ENCODE measurements around the gene PPP1R1A.

The PPP1R1A gene

GRCh38 chr12:54627304-54627703 is 38.8 kb upstream of the PPP1R1A start:
- Histone ChIP-seq H3K9me3 (ENCODE audit: control extremely low read depth in 1 of 5, control insufficient read depth in 4 of 5, insufficient read depth in 2 of 5, low read depth in 1 of 5, low read length in 4 of 5) (peaks cover 0 to 12% (median 5%) of the 10 kb centered on the region in 5 experiments), H3K27ac (ENCODE audit: insufficient read depth in 1 of 2, low read depth in 1 of 2, low read length in 2 of 2, poor library complexity in 1 of 2, severe bottlenecking in 2 of 2) (no peak overlapping the region), H3K36me3 (ENCODE audit: control insufficient read depth in 4 of 4, insufficient read depth in 4 of 4, low read length in 3 of 4) (no peaks in the 10 kb centered on the region), H3K4me3 (ENCODE audit: control insufficient read depth in 1 of 7, extremely low read depth in 1 of 7, insufficient read depth in 4 of 7, low read depth in 2 of 7, low read length in 6 of 7) (no peak overlapping the region), H3K27me3 (replicated peaks in 2 of 5; ENCODE audit: control insufficient read depth in 4 of 5, insufficient read depth in 5 of 5, low read length in 4 of 5) (peaks cover 0 to 3% (median 0%) of the 10 kb centered on the region in 5 experiments), H3K4me1 (ENCODE audit: control extremely low read depth in 1 of 4, control insufficient read depth in 4 of 4, insufficient read depth in 4 of 4, low read length in 3 of 4) (no peaks in the 10 kb centered on the region)
- WGBS (ENCODE audit: insufficient coverage) = 100% methylated on average over 3 of the region's 3 CpGs
- no peak for DNase-seq
- ChIA-PET CTCF (no interaction called here), POLR2A (no interaction called here)

GRCh38 chr12:54625598-54625997 is 37.1 kb upstream of the PPP1R1A start:
- Histone ChIP-seq H3K27ac (ENCODE audit: insufficient read depth in 1 of 2, low read depth in 1 of 2, low read length in 2 of 2, poor library complexity in 1 of 2, severe bottlenecking in 2 of 2) (no peak overlapping the region), H3K9me3 (ENCODE audit: control extremely low read depth in 1 of 5, control insufficient read depth in 4 of 5, insufficient read depth in 2 of 5, low read depth in 1 of 5, low read length in 4 of 5) (peaks cover 0 to 12% (median 5%) of the 10 kb centered on the region in 5 experiments), H3K4me3 (ENCODE audit: control insufficient read depth in 1 of 7, extremely low read depth in 1 of 7, insufficient read depth in 4 of 7, low read depth in 2 of 7, low read length in 6 of 7) (no peak overlapping the region), H3K27me3 (replicated peaks in 2 of 5; ENCODE audit: control insufficient read depth in 4 of 5, insufficient read depth in 5 of 5, low read length in 4 of 5) (peaks cover 0 to 3% (median 0%) of the 10 kb centered on the region in 5 experiments), H3K36me3 (ENCODE audit: control insufficient read depth in 4 of 4, insufficient read depth in 4 of 4, low read length in 3 of 4) (no peaks in the 10 kb centered on the region), H3K4me1 (ENCODE audit: control extremely low read depth in 1 of 4, control insufficient read depth in 4 of 4, insufficient read depth in 4 of 4, low read length in 3 of 4) (no peaks in the 10 kb centered on the region)
- DNase-seq = no peak
- CTCF ChIA-PET = no interaction called here
- POLR2A ChIA-PET = interaction anchor here (0.6 kb wide), 1 partner anchor 33 kb away, joined by 3 read pairs; no protein-coding TSS in a partner anchor

GRCh38 chr12:54624315-54625279 is 36.1 kb upstream of the PPP1R1A start:
- H3K4me3 ChIP-seq (ENCODE audit: control insufficient read depth in 1 of 7, extremely low read depth in 1 of 7, insufficient read depth in 4 of 7, low read depth in 2 of 7, low read length in 6 of 7) = no peak overlapping the region
- H3K27ac ChIP-seq (ENCODE audit: insufficient read depth in 1 of 2, low read depth in 1 of 2, low read length in 2 of 2, poor library complexity in 1 of 2, severe bottlenecking in 2 of 2) = no peak overlapping the region
- H3K9me3 ChIP-seq (ENCODE audit: control extremely low read depth in 1 of 5, control insufficient read depth in 4 of 5, insufficient read depth in 2 of 5, low read depth in 1 of 5, low read length in 4 of 5) = peaks cover 0 to 12% (median 5%) of the 10 kb centered on the region in 5 experiments
- CTCF ChIA-PET = interaction anchor here (1.0 to 1.3 kb wide), 4 partner anchors 19 to 25 kb away, joined by 3 to 5 read pairs (median 4); no protein-coding TSS in a partner anchor
- WGBS (ENCODE audit: insufficient coverage) = 100% methylated on average over 1 of the region's 5 CpGs
- peaks cover 0 to 1% (median 0%) of the 10 kb centered on the region in 5 experiments for H3K27me3 ChIP-seq (replicated peaks in 2 of 5; ENCODE audit: control insufficient read depth in 4 of 5, insufficient read depth in 5 of 5, low read length in 4 of 5)
- no peaks in the 10 kb centered on the region for H3K36me3 ChIP-seq (ENCODE audit: control insufficient read depth in 4 of 4, insufficient read depth in 4 of 4, low read length in 3 of 4)
- peak in 1 of 3 donors; percentile 7 for DNase-seq
- no peaks in the 10 kb centered on the region for H3K4me1 ChIP-seq (ENCODE audit: control extremely low read depth in 1 of 4, control insufficient read depth in 4 of 4, insufficient read depth in 4 of 4, low read length in 3 of 4)
- POLR2A ChIA-PET = no interaction called here

- Histone ChIP-seq H3K9me3 (ENCODE audit: control extremely low read depth in 1 of 5, control insufficient read depth in 4 of 5, insufficient read depth in 2 of 5, low read depth in 1 of 5, low read length in 4 of 5) (peaks cover 0 to 5% (median 4%) of the 10 kb centered on the region in 5 experiments), H3K4me3 (ENCODE audit: control insufficient read depth in 1 of 7, extremely low read depth in 1 of 7, insufficient read depth in 4 of 7, low read depth in 2 of 7, low read length in 6 of 7) (no peak overlapping the region), H3K27me3 (replicated peaks in 2 of 5; ENCODE audit: control insufficient read depth in 4 of 5, insufficient read depth in 5 of 5, low read length in 4 of 5) (peaks cover 0 to 1% (median 0%) of the 10 kb centered on the region in 5 experiments), H3K4me1 (ENCODE audit: control extremely low read depth in 1 of 4, control insufficient read depth in 4 of 4, insufficient read depth in 4 of 4, low read length in 3 of 4) (no peaks in the 10 kb centered on the region), H3K36me3 (ENCODE audit: control insufficient read depth in 4 of 4, insufficient read depth in 4 of 4, low read length in 3 of 4) (no peaks in the 10 kb centered on the region), H3K27ac (ENCODE audit: insufficient read depth in 1 of 2, low read depth in 1 of 2, low read length in 2 of 2, poor library complexity in 1 of 2, severe bottlenecking in 2 of 2) (no peak overlapping the region)
- POLR2A ChIA-PET = no interaction called here
- CTCF ChIA-PET = interaction anchor here (0.8 to 1.9 kb wide), 5 partner anchors 9 to 25 kb away, joined by 3 to 6 read pairs (median 4); no protein-coding TSS in a partner anchor
- DNase-seq = peak; percentile 22 to 53 (median 44)
Observed at GRCh38 chr12:54622463-54623183, 34.2 kb upstream of the PPP1R1A start.

DNA sequence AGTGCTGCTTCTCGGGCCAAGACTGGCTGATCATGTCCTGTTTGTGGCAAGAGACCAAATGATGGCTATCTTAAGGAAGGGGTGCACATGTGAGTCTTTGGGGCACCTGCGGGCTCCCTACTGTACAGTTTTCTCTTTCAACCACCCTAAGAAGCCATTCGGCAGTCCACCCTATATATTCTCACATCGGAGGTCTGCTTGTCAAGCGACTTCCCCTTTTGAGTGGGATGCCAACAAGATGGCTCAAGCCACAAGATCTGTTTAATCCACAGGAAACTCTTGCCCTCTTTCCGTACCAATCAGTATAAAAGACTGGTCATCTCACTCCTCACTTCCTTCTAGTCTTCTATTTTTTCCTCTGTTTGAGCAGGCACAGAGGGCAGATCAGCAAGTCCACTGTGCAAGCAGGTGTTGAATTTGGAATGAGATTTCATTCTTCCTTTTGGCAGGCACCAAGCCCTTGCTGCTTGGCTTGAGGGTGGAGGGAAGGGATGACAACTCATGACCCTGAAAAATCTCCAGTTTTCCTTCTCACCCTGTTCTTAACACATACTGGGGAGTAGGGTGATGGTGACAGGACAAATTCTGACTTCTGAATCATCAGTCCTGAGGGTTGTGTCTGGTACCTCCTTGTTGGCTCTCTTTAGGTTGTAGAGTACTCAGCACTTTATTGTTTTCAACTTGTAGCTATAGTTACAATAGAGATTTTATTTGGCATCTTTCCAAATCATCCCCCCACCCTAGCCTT is 28.6 kb upstream of the PPP1R1A start:
- no peaks in the 10 kb centered on the region for H3K27me3 ChIP-seq (replicated peaks in 2 of 5; ENCODE audit: control insufficient read depth in 4 of 5, insufficient read depth in 5 of 5, low read length in 4 of 5)
- H3K9me3 ChIP-seq (ENCODE audit: control extremely low read depth in 1 of 5, control insufficient read depth in 4 of 5, insufficient read depth in 2 of 5, low read depth in 1 of 5, low read length in 4 of 5) = no peaks in the 10 kb centered on the region
- peak; percentile 56 to 93 (median 89) for DNase-seq
- H3K4me3 ChIP-seq (ENCODE audit: control insufficient read depth in 1 of 7, extremely low read depth in 1 of 7, insufficient read depth in 4 of 7, low read depth in 2 of 7, low read length in 6 of 7) = peak overlapping the region in 3 of 7 experiments; percentile 17 to 34 (median 22)
- POLR2A ChIA-PET = no interaction called here
- WGBS (ENCODE audit: insufficient coverage) = 4% methylated on average over 5 of the region's 6 CpGs
- H3K36me3 ChIP-seq (ENCODE audit: control insufficient read depth in 4 of 4, insufficient read depth in 4 of 4, low read length in 3 of 4) = no peaks in the 10 kb centered on the region
- H3K4me1 ChIP-seq (ENCODE audit: control extremely low read depth in 1 of 4, control insufficient read depth in 4 of 4, insufficient read depth in 4 of 4, low read length in 3 of 4) = peaks cover 7 to 18% (median 15%) of the 10 kb centered on the region in 4 experiments
- CTCF ChIA-PET = interaction anchor here (1.2 kb wide), 1 partner anchor 25 kb away, joined by 3 read pairs; no protein-coding TSS in a partner anchor
- peak overlapping the region in 1 of 2 experiments; percentile 46 for H3K27ac ChIP-seq (ENCODE audit: insufficient read depth in 1 of 2, low read depth in 1 of 2, low read length in 2 of 2, poor library complexity in 1 of 2, severe bottlenecking in 2 of 2)

GRCh38 chr12:54612225-54612750 is 23.8 kb upstream of the PPP1R1A start:
- Histone ChIP-seq H3K9me3 (ENCODE audit: control extremely low read depth in 1 of 5, control insufficient read depth in 4 of 5, insufficient read depth in 2 of 5, low read depth in 1 of 5, low read length in 4 of 5) (no peaks in the 10 kb centered on the region), H3K4me3 (ENCODE audit: control insufficient read depth in 1 of 7, extremely low read depth in 1 of 7, insufficient read depth in 4 of 7, low read depth in 2 of 7, low read length in 6 of 7) (no peak overlapping the region), H3K4me1 (ENCODE audit: control extremely low read depth in 1 of 4, control insufficient read depth in 4 of 4, insufficient read depth in 4 of 4, low read length in 3 of 4) (peaks cover 7 to 16% (median 14%) of the 10 kb centered on the region in 4 experiments), H3K27me3 (replicated peaks in 2 of 5; ENCODE audit: control insufficient read depth in 4 of 5, insufficient read depth in 5 of 5, low read length in 4 of 5) (peaks cover 0 to 2% (median 0%) of the 10 kb centered on the region in 5 experiments), H3K36me3 (ENCODE audit: control insufficient read depth in 4 of 4, insufficient read depth in 4 of 4, low read length in 3 of 4) (no peaks in the 10 kb centered on the region), H3K27ac (ENCODE audit: insufficient read depth in 1 of 2, low read depth in 1 of 2, low read length in 2 of 2, poor library complexity in 1 of 2, severe bottlenecking in 2 of 2) (no peak overlapping the region)
- POLR2A ChIA-PET = interaction anchor here (0.8 kb wide), 1 partner anchor 423 kb away, joined by 3 read pairs; no protein-coding TSS in a partner anchor
- CTCF ChIA-PET = interaction anchor here (1.4 kb wide), 1 partner anchor 16 kb away, joined by 3 read pairs; no protein-coding TSS in a partner anchor
- WGBS (ENCODE audit: insufficient coverage) = no CpG with 5 or more reads among the region's 1 CpG
- DNase-seq = no peak
